ENCODE measurements around the gene SLC48A1. TPM values are rescaled to one million over a fixed set of nuclear protein-coding genes. Genes with fewer than 3 reads are reported as not detected.

The SLC48A1 gene
- total RNA-seq, 1 experiment from 2014 or later: 19.4 TPM

GRCh38 chr12:47824635-47825034 is 51.6 kb downstream of the SLC48A1 start:
- intact Hi-C loops (cut with micrococcal nuclease): loop anchor here (10.0 kb wide), 1 partner anchor 740 kb away; no protein-coding TSS in a partner anchor
- POLR2A ChIA-PET: interaction anchor here (0.6 to 3.1 kb wide), 10 partner anchors 11 to 893 kb away, joined by 3 to 18 read pairs (median 4); partner anchors contain the start of gene VDR
- H3K36me3 Mint-ChIP-seq (ENCODE audit: insufficient read depth, unreplicated experiment): no peaks in the 10 kb centered on the region
- H3K9me3 Mint-ChIP-seq (ENCODE audit: unreplicated experiment): no peaks in the 10 kb centered on the region
- no peaks in the 10 kb centered on the region for H3K27me3 Mint-ChIP-seq (ENCODE audit: insufficient read depth, unreplicated experiment)
- peak overlapping the region; percentile 64 for H3K4me3 Mint-ChIP-seq (ENCODE audit: unreplicated experiment)
- TSS peak; percentile 83 for BruUV-seq (replicated peaks)
- TF ChIP-seq, protein P1, sequence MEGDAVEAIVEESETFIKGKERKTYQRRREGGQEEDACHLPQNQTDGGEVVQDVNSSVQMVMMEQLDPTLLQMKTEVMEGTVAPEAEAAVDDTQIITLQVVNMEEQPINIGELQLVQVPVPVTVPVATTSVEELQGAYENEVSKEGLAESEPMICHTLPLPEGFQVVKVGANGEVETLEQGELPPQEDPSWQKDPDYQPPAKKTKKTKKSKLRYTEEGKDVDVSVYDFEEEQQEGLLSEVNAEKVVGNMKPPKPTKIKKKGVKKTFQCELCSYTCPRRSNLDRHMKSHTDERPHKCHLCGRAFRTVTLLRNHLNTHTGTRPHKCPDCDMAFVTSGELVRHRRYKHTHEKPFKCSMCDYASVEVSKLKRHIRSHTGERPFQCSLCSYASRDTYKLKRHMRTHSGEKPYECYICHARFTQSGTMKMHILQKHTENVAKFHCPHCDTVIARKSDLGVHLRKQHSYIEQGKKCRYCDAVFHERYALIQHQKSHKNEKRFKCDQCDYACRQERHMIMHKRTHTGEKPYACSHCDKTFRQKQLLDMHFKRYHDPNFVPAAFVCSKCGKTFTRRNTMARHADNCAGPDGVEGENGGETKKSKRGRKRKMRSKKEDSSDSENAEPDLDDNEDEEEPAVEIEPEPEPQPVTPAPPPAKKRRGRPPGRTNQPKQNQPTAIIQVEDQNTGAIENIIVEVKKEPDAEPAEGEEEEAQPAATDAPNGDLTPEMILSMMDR (IDR thresholded peaks at IDR 0.05; ENCODE audit: unreplicated experiment): no peak
- no peak for DNase-seq (ENCODE audit: unreplicated experiment)
- CTCF ChIA-PET: interaction anchor here (0.7 to 19.9 kb wide), 5 partner anchors 15 to 124 kb away, joined by 3 to 622 read pairs (median 4); partner anchors contain the start of gene SLC48A1
- peak overlapping the region; percentile 99 for H3K27ac Mint-ChIP-seq (ENCODE audit: low read depth, unreplicated experiment)
- H3K4me1 Mint-ChIP-seq (ENCODE audit: insufficient read depth, unreplicated experiment): peaks cover 78% of the 10 kb centered on the region

DNA sequence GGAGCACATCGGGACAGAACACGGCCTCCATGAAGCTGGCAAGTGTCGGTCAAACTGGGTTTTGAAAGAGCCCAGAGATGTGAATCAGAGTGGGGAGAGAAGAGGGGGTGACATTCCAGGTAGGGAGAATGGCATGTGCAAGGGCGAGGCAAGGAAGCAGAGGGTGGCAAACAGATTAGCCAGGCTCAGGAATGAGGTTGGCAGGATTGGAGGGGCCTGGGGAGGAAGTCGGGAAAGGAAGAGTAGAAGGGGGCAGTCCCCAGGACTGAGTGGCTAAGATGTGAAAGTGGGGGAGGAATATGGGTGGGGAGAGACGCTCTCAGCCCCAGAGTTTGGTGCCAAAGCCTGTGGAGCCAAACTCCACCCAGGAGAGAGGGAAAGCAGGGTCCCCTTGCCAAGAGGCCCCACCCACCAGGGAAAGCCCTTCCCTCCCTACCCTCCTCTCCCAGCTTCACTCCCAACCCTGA is 52.2 kb downstream of the SLC48A1 start:
- TF ChIP-seq, protein P1 (IDR thresholded peaks at IDR 0.05; ENCODE audit: unreplicated experiment): no peak
- Mint-ChIP-seq H3K36me3 (ENCODE audit: insufficient read depth, unreplicated experiment) (no peaks in the 10 kb centered on the region), H3K4me3 (ENCODE audit: unreplicated experiment) (peak overlapping the region; percentile 64), H3K4me1 (ENCODE audit: insufficient read depth, unreplicated experiment) (peaks cover 78% of the 10 kb centered on the region), H3K9me3 (ENCODE audit: unreplicated experiment) (no peaks in the 10 kb centered on the region), H3K27ac (ENCODE audit: low read depth, unreplicated experiment) (peak overlapping the region; percentile 99), H3K27me3 (ENCODE audit: insufficient read depth, unreplicated experiment) (no peaks in the 10 kb centered on the region)
- BruUV-seq (replicated peaks): no TSS peak
- CTCF ChIA-PET: interaction anchor here (1.2 to 19.9 kb wide), 3 partner anchors 14 to 82 kb away, joined by 4 to 622 read pairs (median 96); partner anchors contain the start of gene SLC48A1
- intact Hi-C loops (cut with micrococcal nuclease): loop anchor here (10.0 kb wide), 1 partner anchor 740 kb away; no protein-coding TSS in a partner anchor
- DNase-seq (ENCODE audit: unreplicated experiment): peak; percentile 85
- POLR2A ChIA-PET: interaction anchor here (0.6 to 3.1 kb wide), 9 partner anchors 9 to 451 kb away, joined by 3 to 18 read pairs (median 4); partner anchors contain the start of gene VDR

DNA sequence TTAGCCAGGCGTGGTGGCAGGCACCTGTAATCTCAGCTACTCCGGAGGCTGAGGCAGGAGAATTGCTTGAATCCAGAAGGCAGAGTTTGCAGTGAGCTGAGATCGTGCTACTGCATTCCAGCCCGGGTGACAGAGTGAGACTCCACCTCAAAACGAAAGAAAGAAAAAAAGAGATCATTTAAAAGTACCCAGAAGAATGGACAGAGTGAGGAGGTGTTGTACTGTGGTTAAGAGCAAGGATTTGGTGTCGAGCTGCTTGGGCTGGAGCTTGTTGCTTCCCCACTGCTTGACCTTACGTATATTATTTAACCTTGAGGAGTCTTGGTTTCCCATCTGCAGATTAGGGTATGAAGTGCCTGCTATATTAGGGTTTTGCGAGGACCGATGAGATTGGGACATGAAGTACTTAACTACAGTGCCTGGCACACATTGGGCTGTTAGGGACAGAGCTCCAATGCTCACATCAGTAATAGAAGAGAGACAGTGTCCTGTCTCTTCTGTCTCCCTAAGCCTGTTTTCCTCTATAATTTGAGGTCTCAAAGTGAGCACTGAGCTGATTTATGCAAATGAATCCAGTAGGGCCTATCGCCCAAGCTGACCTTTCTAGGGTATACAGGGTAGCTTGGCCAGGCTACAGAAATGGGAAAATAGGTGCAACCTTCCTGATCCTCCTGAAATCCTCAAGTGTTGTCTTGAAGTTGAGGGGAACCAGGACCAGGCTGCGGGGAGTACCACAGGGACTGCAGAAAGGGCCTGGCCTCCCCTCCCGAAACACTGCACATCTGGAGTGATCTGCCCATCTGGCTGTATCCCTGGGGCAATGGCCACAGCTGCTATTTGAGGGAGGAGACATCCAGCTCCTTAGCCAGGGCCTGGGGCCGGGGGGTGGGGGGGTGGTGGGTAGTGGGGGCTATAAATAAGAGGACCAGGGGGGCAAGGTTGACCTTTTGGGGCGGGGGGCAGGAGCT is 55.3 kb downstream of the SLC48A1 start:
- H3K27me3 Mint-ChIP-seq (ENCODE audit: insufficient read depth, unreplicated experiment): no peaks in the 10 kb centered on the region
- no peaks in the 10 kb centered on the region for H3K36me3 Mint-ChIP-seq (ENCODE audit: insufficient read depth, unreplicated experiment)
- CTCF ChIA-PET: interaction anchor here (0.5 to 19.9 kb wide), 17 partner anchors 8 to 1090 kb away, joined by 3 to 622 read pairs (median 3); partner anchors contain the start of genes RAPGEF3, SLC48A1 and VDR
- no peaks in the 10 kb centered on the region for H3K9me3 Mint-ChIP-seq (ENCODE audit: unreplicated experiment)
- no peak for DNase-seq (ENCODE audit: unreplicated experiment)
- peaks cover 64% of the 10 kb centered on the region for H3K4me1 Mint-ChIP-seq (ENCODE audit: insufficient read depth, unreplicated experiment)
- BruUV-seq (replicated peaks): no TSS peak
- POLR2A ChIA-PET: interaction anchor here (0.5 to 5.3 kb wide), 20 partner anchors 9 to 355 kb away, joined by 3 to 110 read pairs (median 4); partner anchors contain the start of genes CCDC184, HDAC7, PFKM and RAPGEF3
- H3K27ac Mint-ChIP-seq (ENCODE audit: low read depth, unreplicated experiment): peak overlapping the region; percentile 80
- intact Hi-C loops (cut with micrococcal nuclease): loop anchor here (10.0 kb wide), 1 partner anchor 743 kb away; no protein-coding TSS in a partner anchor
- peak overlapping the region; percentile 66 for H3K4me3 Mint-ChIP-seq (ENCODE audit: unreplicated experiment)
- TF ChIP-seq, protein P1 (IDR thresholded peaks at IDR 0.05; ENCODE audit: unreplicated experiment): no peak
